SK-N-SH (cell line): ENCODE measurements around the gene ABHD17B. TPM values are rescaled to one million over a fixed set of nuclear protein-coding genes. Genes with fewer than 3 reads are reported as not detected.

Experiments used
- CTCF ChIA-PET: fragments of 300-600, 350-600 bp; formaldehyde crosslinking; extraction: SDS; loops from one replicate; lab custom pipeline; 2021; lab: Yijun Ruan, JAX
- POLR2A ChIA-PET: fragments of 350-600 bp; sonication (Branson Sonifier 250); formaldehyde crosslinking; extraction: SDS; loops from one replicate; lab custom pipeline; 2020; ENCODE audit warnings: antibody characterized with exemption, inconsistent platforms; lab: Yijun Ruan, JAX
- DNase-seq: peaks from one replicate; pipeline ENCODE4 v3.0.0; 2012
- H2AFZ ChIP-seq: fragments of 200-600 bp; sonication (generic); 2 replicates; pipeline ENCODE4 v1.8.1; 2016; ENCODE audit warnings: antibody characterized with exemption, mild to moderate bottlenecking, low read depth
- H3F3A ChIP-seq: fragments of 200-600 bp; sonication (generic); replicated peaks from 2 replicates; pipeline ENCODE3; 2016; ENCODE audit warnings: antibody characterized with exemption, mild to moderate bottlenecking; ENCODE audit not compliant: insufficient read depth
- H3K27ac ChIP-seq, 2 experiments: fragments of 200-500 bp in 1 of 2; fragments of 200-600 bp in 1 of 2; sonication (Bioruptor generic) in 1 of 2; sonication (generic), shearing (Covaris generic) in 1 of 2; 2 replicates each; pipeline versions ENCODE4 v1.5.1 to v1.6.1; 2014 to 2016; ENCODE audit warnings: low read depth in 2 of 2, inconsistent platforms in 1 of 2, low read length in 1 of 2, mild to moderate bottlenecking in 1 of 2, mixed read lengths in 1 of 2
- H3K27me3 ChIP-seq: fragments of 200-600 bp; sonication (generic), shearing (Covaris generic); 2 replicates; pipeline ENCODE4 v1.6.1; 2016; ENCODE audit warnings: mixed run types; ENCODE audit not compliant: insufficient read depth
- H3K36me3 ChIP-seq, 2 experiments: fragments of 200-500 bp in 1 of 2; fragments of 200-600 bp in 1 of 2; sonication (Bioruptor generic) in 1 of 2; sonication (generic) in 1 of 2; replicated peaks in 1 of 2; 2 replicates each; pipeline versions ENCODE3 to v1.5.1; 2014 to 2016; ENCODE audit warnings: low read length in 1 of 2, mild to moderate bottlenecking in 1 of 2; ENCODE audit not compliant: insufficient read depth in 2 of 2, control insufficient read depth in 1 of 2
- H3K4me1 ChIP-seq, 2 experiments: fragments of 200-500 bp in 1 of 2; fragments of 200-600 bp in 1 of 2; sonication (Bioruptor generic) in 1 of 2; sonication (generic), shearing (Covaris generic) in 1 of 2; 2 replicates each; pipeline versions ENCODE4 v1.5.1 to v1.6.1; 2014 to 2016; ENCODE audit warnings: low read depth in 1 of 2, low read length in 1 of 2, mixed run types in 1 of 2; ENCODE audit not compliant: insufficient read depth in 2 of 2, control insufficient read depth in 1 of 2
- H3K4me2 ChIP-seq: fragments of 200-600 bp; sonication (generic), shearing (Covaris generic); 2 replicates; pipeline ENCODE4 v1.6.1; 2017; ENCODE audit warnings: mixed run types
- H3K4me3 ChIP-seq, 2 experiments: fragments of 200-500 bp in 1 of 2; fragments of 200-600 bp in 1 of 2; sonication (Bioruptor generic) in 1 of 2; sonication (generic), shearing (Covaris generic) in 1 of 2; 2 replicates each; pipeline versions ENCODE4 v1.5.1 to v1.8.1; 2014 to 2016; ENCODE audit warnings: low read depth in 2 of 2, inconsistent platforms in 1 of 2, low read length in 1 of 2, mild to moderate bottlenecking in 1 of 2, mixed read lengths in 1 of 2, moderate library complexity in 1 of 2
- H3K79me2 ChIP-seq: fragments of 200-600 bp; sonication (generic); 2 replicates; pipeline ENCODE4 v1.8.1; 2017; ENCODE audit warnings: mild to moderate bottlenecking; ENCODE audit not compliant: insufficient read depth
- H3K9ac ChIP-seq: fragments of 200-600 bp; sonication (generic); 2 replicates; pipeline ENCODE4 v1.6.1; 2017; ENCODE audit warnings: mixed run types
- H3K9me2 ChIP-seq: fragments of 200-600 bp; sonication (generic); 2 replicates; pipeline ENCODE4 v1.6.1; 2017; ENCODE audit warnings: mixed run types
- H3K9me3 ChIP-seq: fragments of 200-600 bp; sonication (generic); 2 replicates; pipeline ENCODE4 v1.6.1; 2017; ENCODE audit warnings: mixed run types, mild to moderate bottlenecking, moderate library complexity
- H4K20me1 ChIP-seq: fragments of 200-600 bp; sonication (generic); 2 replicates; pipeline ENCODE4 v1.6.1; 2017; ENCODE audit warnings: mild to moderate bottlenecking, mixed run types; ENCODE audit not compliant: insufficient read depth
- ELF1 ChIP-seq: IDR thresholded peaks from 2 replicates; pipeline ENCODE4 v1.4.0; 2012
- EP300 ChIP-seq, 2 experiments: IDR thresholded peaks; 2 replicates each; pipeline versions ENCODE4 v1.4.0 to v1.6.1; 2012; ENCODE audit warnings: borderline replicate concordance in 1 of 2, low read depth in 1 of 2, low read length in 1 of 2
- EZH2phosphoT487 ChIP-seq: fragments of 200-600 bp; sonication (generic); IDR thresholded peaks from 2 replicates; pipeline ENCODE4 v1.6.1; 2017; ENCODE audit warnings: low read depth, mixed run types, mild to moderate bottlenecking, antibody characterized with exemption, moderate library complexity, borderline replicate concordance
- FOXJ3 ChIP-seq: sonication (generic); formaldehyde crosslinking; IDR thresholded peaks from 2 replicates; pipeline ENCODE4 v1.5.1; 2020; ENCODE audit warnings: mild to moderate bottlenecking, missing genetic modification reagents
- JUND ChIP-seq: IDR thresholded peaks from 2 replicates; pipeline ENCODE4 v1.4.0; 2012
- MAX ChIP-seq: IDR thresholded peaks from 2 replicates; pipeline ENCODE4 v1.4.0; 2012; ENCODE audit warnings: low read depth
- MXI1 ChIP-seq: IDR thresholded peaks from 2 replicates; pipeline ENCODE4 v1.6.1; 2012; ENCODE audit warnings: mild to moderate bottlenecking, low read depth, low read length, improper control_type of control experiment
- NFIC ChIP-seq: IDR thresholded peaks from 2 replicates; pipeline ENCODE4 v1.4.0; 2012; ENCODE audit warnings: borderline replicate concordance
- NRF1 ChIP-seq: IDR thresholded peaks from 2 replicates; pipeline ENCODE4 v1.6.1; 2012; ENCODE audit warnings: low read depth, mild to moderate bottlenecking, low read length
- PBX3 ChIP-seq: IDR thresholded peaks from 2 replicates; pipeline ENCODE4; 2012
- RCOR1 ChIP-seq: fragments of 150-350 bp; IDR thresholded peaks from 2 replicates; pipeline ENCODE4 v1.6.1; 2017; ENCODE audit warnings: antibody characterized with exemption, low read length
- REST ChIP-seq: IDR thresholded peaks from 2 replicates; pipeline ENCODE4 v1.6.1; 2012; ENCODE audit warnings: mild to moderate bottlenecking, low read depth, low read length, moderate library complexity
- RFX5 ChIP-seq: IDR thresholded peaks from 2 replicates; pipeline ENCODE4 v1.6.1; 2012; ENCODE audit warnings: mild to moderate bottlenecking, improper control_type of control experiment, low read length
- RXRA ChIP-seq: IDR thresholded peaks from 2 replicates; pipeline ENCODE4 v1.4.0; 2012; ENCODE audit warnings: low read depth, mild to moderate bottlenecking, borderline replicate concordance
- SIN3A ChIP-seq: IDR thresholded peaks from 2 replicates; pipeline ENCODE4 v1.6.1; 2012; ENCODE audit warnings: low read depth, mild to moderate bottlenecking, low read length, moderate library complexity, borderline replicate concordance
- SMC3 ChIP-seq: IDR thresholded peaks from 2 replicates; pipeline ENCODE4 v1.6.1; 2012; ENCODE audit warnings: low read depth, low read length, improper control_type of control experiment
- TAF1 ChIP-seq: IDR thresholded peaks from 2 replicates; pipeline ENCODE4 v1.6.1; 2012; ENCODE audit warnings: low read depth, mild to moderate bottlenecking, low read length, moderate library complexity, borderline replicate concordance
- TCF12 ChIP-seq: IDR thresholded peaks from 2 replicates; pipeline ENCODE4 v1.4.0; 2012
- USF1 ChIP-seq: IDR thresholded peaks from 2 replicates; pipeline ENCODE4 v1.4.0; 2012; ENCODE audit warnings: low read depth, borderline replicate concordance
- USF2 ChIP-seq: fragments of 150-350 bp; IDR thresholded peaks from 2 replicates; pipeline ENCODE4 v1.6.1; 2017; ENCODE audit warnings: antibody characterized with exemption, low read length, low read depth, borderline replicate concordance
- ZBTB33 ChIP-seq: IDR thresholded peaks from 2 replicates; pipeline ENCODE4 v1.4.0; 2012; ENCODE audit warnings: low read depth, borderline replicate concordance
- WGBS: methylation state at CpG from one replicate; pipeline ENCODE4 v1.1.6; 2017; ENCODE audit warnings: low lambda C conversion rate; 5-methylcytosine and 5-hydroxymethylcytosine counted together
- polyA plus RNA-seq, 3 experiments: library from polyadenylated mRNA; depleted of rRNA; stranded (reverse); fragments of >200 nt; gene quantifications; 2 replicates each; pipeline ENCODE4 v1.2.3, GENCODE V29; 2012

ABHD17B gene
- polyA plus RNA-seq (2012; rRNA removed): 7.3 and 9.8 TPM in 2 replicates
- polyA plus RNA-seq (2012; cell fraction: cytosol; rRNA removed): 9.5 and 10.2 TPM in 2 replicates
- 6.3 and 7.9 TPM in 2 replicates for polyA plus RNA-seq (2012; cell fraction: nucleus; rRNA removed)

GRCh38 chr9:71911061-71911907 is at the start of gene ABHD17B, which contains the start of gene C9orf85:
Gene ABHD17B, minus strand, starts transcription at chr9:71911193. Its CDS starts 36,113 bp downstream, at chr9:71875080.
Gene C9orf85, plus strand, starts transcription at chr9:71911639. Its CDS starts 96 bp downstream, at chr9:71911735.
- Histone ChIP-seq H3K9me2 (no peaks in the 10 kb centered on the region), H3K79me2 (peaks cover 82% of the 10 kb centered on the region), H3F3A (peaks cover 13% of the 10 kb centered on the region), H3K4me3 (peak within 1 kb of the TSS; percentile 78 to 91), H3K27ac (peak within 1 kb of the TSS; percentile 86 to 94), H2AFZ (peak within 1 kb of the TSS; percentile 77), H4K20me1 (peaks cover 50% of the 10 kb centered on the region), H3K4me1 (peaks cover 0 to 7% of the 10 kb centered on the region in 2 experiments; a peak in 2 of 4 replicates), H3K27me3 (no peaks in the 10 kb centered on the region), H3K9me3 (no peaks in the 10 kb centered on the region), H3K4me2 (peak within 1 kb of the TSS; percentile 83), H3K36me3 (no peaks in the 10 kb centered on the region), H3K9ac (peak within 1 kb of the TSS; percentile 88)
- ChIA-PET CTCF (interaction anchor here (0.7 kb wide), 2 partner anchors 21 to 114 kb away, joined by 3 to 5 read pairs; no protein-coding TSS in a partner anchor), POLR2A (interaction anchor here (0.5 to 1.2 kb wide), 5 partner anchors 9 to 1493 kb away, joined by 3 to 5 read pairs (median 3); no protein-coding TSS in a partner anchor)
- DNase-seq: peak; percentile 95
- under 1% methylated on average over 27 of the region's 45 CpGs for WGBS
- TF ChIP-seq PBX3 (peak; percentile 95), TAF1 (peak; percentile 99), MXI1 (peak; percentile 85), RFX5 (peak; percentile 74; the same call in 1 of the 2 replicates), EP300 (IDR thresholded peaks at IDR 0.05; ENCODE audit: borderline replicate concordance in 1 of 2, low read depth in 1 of 2, low read length in 1 of 2) (no peak), NRF1 (peak; percentile 71), ZBTB33 (no peak), ELF1 (peak; percentile 72), EZH2phosphoT487 (no peak), USF1 (peak; percentile 95), RXRA (no peak; the same call in 1 of the 2 replicates), MAX (peak; percentile 94), SMC3 (no peak), NFIC (peak; percentile 69), RCOR1 (peak; percentile 8; the same call in 1 of the 2 replicates), FOXJ3 (no peak), REST (peak; percentile 78), SIN3A (peak; percentile 43; the same call in 1 of the 2 replicates), JUND (no peak), USF2 (peak; percentile 75), TCF12 (0 out of 2 replicates have a peak, but pooled peaks have one; percentile 4)
